ENCODE data around the gene ABHD15.
A peak's percentile ranks its signal among the peaks of the same experiment; 100 is the strongest.

The ABHD15 gene

GRCh38 chr17:29581583-29582253 lies 14.9 kb upstream of the ABHD15 start:
- no peak for DNase-seq

GRCh38 chr17:29579866-29580771 lies 13.3 kb upstream of the ABHD15 start:
- peak; percentile 61 for DNase-seq

DNA sequence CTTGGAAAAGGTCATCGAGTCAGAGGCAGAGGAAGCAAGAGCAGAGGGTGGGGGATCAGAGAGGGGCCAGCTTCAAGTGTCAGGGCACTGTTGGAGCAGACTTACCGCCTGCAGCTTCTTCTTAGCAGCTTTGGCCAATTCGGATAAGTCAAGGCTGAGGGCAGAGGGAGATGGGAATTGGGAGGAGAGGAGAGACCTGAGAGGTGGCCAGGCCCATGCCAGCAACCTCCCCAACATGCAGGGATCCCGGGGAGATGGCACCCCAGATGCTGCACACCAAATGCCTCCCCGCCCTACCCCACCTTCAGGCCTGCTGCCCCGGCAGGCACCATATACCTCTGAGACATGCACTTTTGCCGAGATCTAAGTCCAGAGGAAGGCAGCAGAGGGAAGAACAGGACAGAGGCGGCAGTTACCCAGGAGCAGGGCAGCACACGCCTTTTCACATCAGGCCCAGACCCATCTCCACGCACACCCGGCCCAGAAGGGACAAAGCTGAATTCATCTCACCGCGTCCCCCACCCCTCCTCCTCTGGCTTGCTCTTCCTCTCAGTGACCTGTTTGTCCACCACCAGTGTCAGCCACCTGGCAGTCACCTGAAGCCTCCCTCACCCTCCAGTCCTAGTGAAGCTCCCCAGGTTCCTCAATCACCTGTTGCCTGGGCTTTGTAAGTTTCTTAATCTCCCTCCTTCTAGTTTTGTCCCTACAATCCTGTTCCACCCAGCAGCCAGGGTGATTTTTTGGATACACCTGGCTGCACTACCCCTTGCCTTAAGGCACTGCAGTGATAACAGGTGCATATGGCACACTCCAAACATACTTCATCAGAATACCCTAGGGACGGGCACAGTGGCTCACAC lies 12.0 kb upstream of the ABHD15 start:
- DNase-seq, result no peak

DNA sequence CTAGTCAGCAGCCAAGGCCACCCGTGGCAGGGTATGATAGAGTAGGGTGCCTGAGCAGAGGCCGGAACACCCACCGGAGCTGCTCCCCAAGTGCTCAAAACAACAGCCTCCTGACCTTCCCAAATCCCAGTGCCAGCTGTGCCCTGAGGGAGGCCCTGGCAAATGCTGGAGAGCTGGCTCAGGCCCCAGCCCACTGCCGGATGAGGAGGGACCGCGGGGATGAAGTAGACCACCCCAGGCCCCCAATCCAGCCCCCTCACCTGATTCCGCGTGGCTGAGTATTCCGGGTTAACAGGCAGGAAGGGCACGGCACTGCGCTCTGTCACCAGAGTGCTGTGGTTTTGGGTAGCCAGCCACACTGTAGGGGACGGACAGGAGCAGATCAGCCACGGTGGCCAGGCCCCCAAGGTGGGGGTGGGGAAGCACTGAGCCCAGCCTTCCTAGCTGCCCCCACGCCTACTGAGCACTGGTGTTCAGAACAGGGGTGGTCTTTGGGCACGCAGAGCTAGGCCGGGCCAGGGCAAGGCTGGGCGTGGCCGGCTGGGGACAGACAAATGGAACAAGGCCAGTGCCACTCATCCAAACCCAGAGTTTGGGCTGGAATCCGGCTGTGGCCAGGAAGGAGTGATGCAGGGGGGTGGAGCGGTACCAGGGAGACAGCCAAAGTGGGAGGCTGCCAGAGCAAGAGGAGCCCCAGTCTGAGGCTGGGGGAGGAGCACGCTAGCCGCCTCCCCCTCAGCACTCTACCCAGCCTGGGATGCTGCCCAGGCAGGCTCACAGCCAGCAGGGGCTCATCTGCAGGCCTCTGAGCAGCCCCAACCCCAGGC lies 10.8 kb upstream of the ABHD15 start:
- DNase-seq, result no peak

DNA sequence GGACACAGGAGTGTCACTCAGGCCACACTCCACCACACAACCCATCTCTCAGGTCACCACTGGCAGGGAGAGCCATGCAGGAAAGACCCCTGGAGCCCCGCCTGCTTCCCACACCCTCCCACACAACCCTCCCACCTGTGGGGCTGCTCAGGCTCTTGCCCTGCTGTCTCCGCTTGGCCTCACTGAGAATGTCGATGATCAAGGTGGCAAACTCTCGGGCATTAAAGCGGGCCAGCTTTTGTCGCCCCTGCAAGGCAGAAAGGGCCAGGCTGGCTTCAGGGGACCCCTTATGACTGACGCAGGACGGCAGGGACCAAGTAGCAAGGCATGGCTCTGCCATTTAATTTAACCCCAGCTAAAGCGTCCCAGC lies 10.1 kb upstream of the ABHD15 start:
- DNase-seq, result no peak

- no peak for DNase-seq
Observed at GRCh38 chr17:29576214-29577000, 9.6 kb upstream of the ABHD15 start.

DNA sequence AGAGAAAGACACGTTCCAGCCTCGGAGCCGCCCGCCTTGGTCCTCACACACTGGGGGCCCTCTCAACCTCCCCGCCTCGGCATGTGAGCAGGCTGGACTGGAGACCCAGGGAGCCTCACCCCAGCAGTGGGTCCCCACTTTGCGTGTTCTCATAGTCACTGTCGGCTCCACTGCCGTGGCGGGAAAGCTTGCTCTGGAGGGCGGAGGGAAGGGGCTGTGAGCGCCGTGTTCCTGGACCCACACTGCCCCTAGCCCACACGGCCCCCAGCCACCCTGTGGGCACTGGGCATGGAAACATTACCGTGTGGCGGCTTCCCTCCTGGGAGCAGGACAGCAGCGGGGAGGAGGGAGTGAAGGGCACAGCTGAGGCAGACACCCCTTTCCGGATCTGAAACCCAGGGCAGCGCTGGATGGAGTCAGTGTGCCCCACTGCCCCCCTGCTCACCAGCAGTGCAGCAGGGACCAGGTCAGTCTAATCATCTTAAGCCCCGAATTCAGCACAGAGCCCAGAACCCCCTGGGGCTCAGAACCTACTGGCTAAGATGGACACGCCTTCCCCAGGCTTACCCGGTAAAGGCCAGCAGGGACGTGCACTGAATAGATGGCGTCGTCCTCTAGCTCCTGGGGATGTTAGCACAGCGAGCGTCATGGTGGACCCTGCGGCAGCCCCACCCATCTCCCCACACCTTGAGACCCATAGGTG lies 8.8 kb upstream of the ABHD15 start:
- DNase-seq, result no peak

GRCh38 chr17:29574732-29575510 lies 8.1 kb upstream of the ABHD15 start:
- no peak for DNase-seq

DNA sequence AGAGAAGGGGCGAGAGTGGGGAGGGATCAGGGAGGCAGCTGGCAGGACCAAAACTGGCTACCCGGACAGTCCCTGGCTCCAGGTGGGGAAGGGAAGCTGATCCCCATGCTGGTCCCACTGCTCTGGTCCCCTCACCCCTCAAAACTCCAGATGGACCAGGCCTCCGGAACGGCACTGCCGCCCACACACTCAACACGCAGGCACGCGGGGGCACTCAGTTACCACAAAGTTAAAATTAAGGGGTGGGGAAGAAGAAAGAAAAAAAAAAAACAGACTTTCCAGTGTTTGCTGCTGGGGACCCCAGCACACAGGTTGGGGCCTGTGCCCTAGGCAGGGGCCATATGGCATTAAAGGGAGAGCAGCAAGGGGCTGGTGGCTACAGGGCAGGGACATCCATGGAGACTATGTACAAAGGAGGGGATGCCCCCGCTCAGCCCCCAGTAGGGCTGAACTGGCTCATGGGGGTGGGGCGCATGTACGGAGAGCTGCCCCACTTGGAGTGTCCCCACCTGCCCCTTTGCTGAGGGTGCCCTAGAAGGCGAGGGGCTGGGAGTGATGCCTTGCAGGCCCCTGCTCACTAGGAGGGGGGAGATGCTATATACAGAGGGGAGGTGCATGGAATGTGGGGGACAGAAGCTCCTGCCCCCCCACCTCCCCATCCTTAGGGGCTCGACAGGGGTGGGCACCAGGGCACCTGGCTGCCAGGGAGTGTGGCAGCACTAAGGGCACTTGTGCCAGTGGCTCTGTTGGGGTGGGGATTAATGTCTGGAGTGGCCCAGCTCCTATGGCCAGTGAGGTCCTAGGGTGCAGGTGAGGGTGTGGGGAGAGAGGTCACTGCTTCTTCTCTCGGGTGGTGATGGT lies 7.3 kb upstream of the ABHD15 start:
- no peak for DNase-seq

DNA sequence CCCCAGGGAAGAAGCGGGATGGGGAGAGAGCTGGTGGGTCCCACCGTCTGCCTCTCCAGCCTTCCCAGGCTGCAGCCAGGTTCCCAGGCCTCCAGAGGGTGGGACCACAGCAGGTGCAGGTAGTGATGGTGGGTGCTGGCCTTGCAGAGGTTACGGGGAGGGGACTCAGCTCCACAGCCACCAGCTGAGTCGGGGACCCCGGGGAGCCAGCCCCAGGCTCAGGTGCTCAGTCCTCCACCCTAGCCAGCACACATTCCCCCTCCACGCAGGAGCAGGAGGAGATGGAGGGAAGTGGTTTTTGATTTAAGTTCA lies 6.7 kb upstream of the ABHD15 start:
- DNase-seq, result no peak

GRCh38 chr17:29572691-29573557 lies 6.1 kb upstream of the ABHD15 start:
- DNase-seq, result no peak

DNA sequence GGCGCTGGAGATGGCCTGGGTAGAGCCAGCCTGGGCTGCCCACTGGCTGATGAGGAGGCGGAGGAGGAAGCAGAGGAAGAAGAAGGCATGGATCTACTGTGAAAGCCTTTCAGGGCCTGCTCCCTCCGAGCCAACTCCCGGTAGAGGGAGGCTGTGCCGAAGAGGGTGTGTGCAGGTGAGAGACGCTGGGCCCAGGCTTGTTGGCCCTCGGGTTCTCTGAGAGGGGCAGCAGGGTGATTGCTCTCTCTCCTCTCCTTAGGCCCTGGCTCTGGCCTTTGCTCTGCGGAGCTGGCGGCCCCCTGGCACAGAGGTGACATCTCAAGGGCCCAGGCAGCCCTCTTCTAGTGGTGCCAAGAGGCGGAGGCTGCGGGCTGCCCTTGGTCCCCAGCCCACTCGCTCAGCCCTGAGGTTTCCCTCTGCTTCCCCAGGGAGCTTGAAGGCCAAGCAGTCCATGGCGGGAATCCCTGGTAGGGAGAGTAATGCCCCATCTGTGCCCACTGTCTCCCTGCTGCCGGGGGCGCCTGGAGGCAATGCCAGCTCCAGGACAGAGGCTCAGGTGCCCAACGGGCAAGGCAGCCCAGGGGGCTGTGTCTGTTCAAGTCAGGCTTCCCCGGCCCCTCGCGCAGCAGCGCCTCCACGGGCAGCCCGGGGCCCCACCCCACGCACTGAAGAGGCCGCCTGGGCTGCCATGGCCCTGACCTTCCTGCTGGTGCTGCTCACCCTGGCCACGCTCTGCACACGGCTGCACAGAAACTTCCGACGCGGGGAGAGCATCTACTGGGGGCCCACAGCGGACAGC lies 5.2 kb upstream of the ABHD15 start:
- no peak for DNase-seq

- DNase-seq, result no peak
Observed at GRCh38 chr17:29571486-29571882, 4.6 kb upstream of the ABHD15 start.

DNA sequence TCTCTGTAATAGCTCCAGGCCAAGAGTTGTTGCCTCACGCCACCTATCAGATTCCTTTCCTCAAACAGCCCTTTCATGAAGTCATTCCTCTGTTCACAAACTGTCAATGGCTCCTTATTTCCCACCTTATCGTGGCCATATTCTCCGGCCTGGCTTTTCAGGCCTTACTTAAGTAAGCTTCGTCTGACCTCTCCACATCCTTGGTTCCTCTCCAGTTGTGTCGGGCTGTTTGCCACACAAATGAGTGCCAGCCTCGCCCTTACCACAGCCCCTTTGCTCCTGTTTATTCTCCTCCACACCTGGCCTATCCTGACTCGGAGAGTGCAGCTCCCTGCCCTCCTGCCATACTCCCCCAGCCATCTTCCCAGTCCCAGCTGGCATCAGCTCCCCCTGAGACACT lies 3.7 kb upstream of the ABHD15 start:
- DNase-seq, result no peak

DNA sequence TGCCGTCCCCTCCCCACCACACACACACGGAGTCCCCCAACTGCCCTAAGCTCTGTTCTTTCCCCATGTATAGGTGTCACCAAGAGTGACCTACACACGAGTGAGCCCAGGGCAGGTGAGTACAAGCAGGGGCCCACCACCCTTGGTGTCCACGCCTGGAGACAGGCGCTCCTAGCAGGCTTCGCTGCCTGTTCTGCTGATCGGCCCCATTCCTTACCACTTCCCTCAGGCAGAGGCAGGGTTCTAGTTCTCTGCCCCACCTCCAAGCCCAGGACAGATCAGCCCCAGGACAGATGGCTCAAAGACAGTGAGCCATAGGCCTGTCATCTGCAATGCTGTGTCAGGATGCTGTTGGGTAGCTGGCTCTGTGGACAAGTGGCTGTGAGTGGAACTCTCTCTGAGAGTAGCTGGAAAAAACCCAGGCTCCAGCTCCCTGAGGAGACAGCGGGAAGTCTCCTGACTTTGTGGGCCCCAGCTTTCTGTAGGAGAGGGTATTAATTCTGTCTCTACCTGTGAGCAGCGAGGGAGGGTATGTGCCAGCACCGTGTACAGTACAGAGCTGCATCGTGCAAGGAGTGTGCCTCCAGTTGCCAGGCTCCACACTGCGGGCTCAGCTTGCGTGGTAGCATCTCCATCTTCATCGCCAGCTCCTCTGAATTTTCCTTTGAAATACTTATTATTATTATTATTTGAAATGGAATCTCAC lies 2.6 kb upstream of the ABHD15 start:
- no peak for DNase-seq

- peak; percentile 83 for DNase-seq
Observed at GRCh38 chr17:29568331-29569244, 1.8 kb upstream of the ABHD15 start, which contains the start of gene TP53I13. Gene TP53I13 (plus strand): TSS chr17:29568701. CDS start chr17:29568759, 58 bp downstream.
